Fibroblast of mammary gland (primary cell): ENCODE data around the gene ARHGEF19.
A peak's percentile ranks its signal among the peaks of the same experiment; 100 is the strongest.

Experiments
- DNase-seq: peaks from one replicate; pipeline ENCODE4 v3.0.0-alpha.2; 2010; ENCODE audit warnings: low read depth
- H3K4me3 ChIP-seq: 2 replicates; pipeline ENCODE4 v1.5.1; 2011; ENCODE audit warnings: low read depth, mild to moderate bottlenecking, low read length, moderate library complexity; ENCODE audit not compliant: control insufficient read depth
- CTCF ChIP-seq: conservative IDR thresholded peaks from 2 replicates; pipeline ENCODE4 v1.5.1; 2011; ENCODE audit warnings: low read depth, low read length, inconsistent platforms; ENCODE audit not compliant: control insufficient read depth, insufficient read depth

The ARHGEF19 gene

GRCh38 chr1:16213013-16213412, 561 bp upstream of the ARHGEF19 start:
- H3K4me3 ChIP-seq, result no peak overlapping the region
- no peak for TF ChIP-seq CTCF
- no peak for DNase-seq

GRCh38 chr1:16211824-16212223, 628 bp downstream of the ARHGEF19 start:
- no peak overlapping the region for H3K4me3 ChIP-seq
- DNase-seq, result no peak
- TF ChIP-seq CTCF, result no peak

GRCh38 chr1:16210581-16210980, 1.9 kb downstream of the ARHGEF19 start:
- no peak overlapping the region for H3K4me3 ChIP-seq
- no peak for DNase-seq
- no peak for TF ChIP-seq CTCF

- DNase-seq, result no peak
- no peak for TF ChIP-seq CTCF
- no peak overlapping the region for H3K4me3 ChIP-seq
Measured at GRCh38 chr1:16209847-16210407, 2.5 kb downstream of the ARHGEF19 start.

- TF ChIP-seq CTCF, result no peak
- H3K4me3 ChIP-seq, result no peak overlapping the region
- no peak for DNase-seq
Measured at GRCh38 chr1:16209132-16209846, 3.2 kb downstream of the ARHGEF19 start.

GRCh38 chr1:16208270-16208987, 4.0 kb downstream of the ARHGEF19 start:
- DNase-seq, result peak; percentile 39

More at GRCh38 chr1:16208270-16208987, 4.0 kb downstream of the ARHGEF19 start:
- no peak overlapping the region for H3K4me3 ChIP-seq
- no peak for TF ChIP-seq CTCF
